AG20443 (cell line): Measurements from ENCODE around the gene SHISA7.

Experiments
- DNase-seq: peaks from one replicate; pipeline ENCODE4 v3.0.0; 2012; ENCODE audit warnings: low spot score, mixed read lengths

SHISA7 gene

GRCh38 chr19:55387736-55388497 lies 55.2 kb downstream of the SHISA7 start:
- DNase-seq, result no peak

- DNase-seq, result no peak
Measured at GRCh38 chr19:55386493-55386971, 56.6 kb downstream of the SHISA7 start.

- DNase-seq, result peak; percentile 96
Measured at GRCh38 chr19:55385724-55386492, 57.2 kb downstream of the SHISA7 start, which contains the start of gene RPL28. TSS of gene RPL28 (plus strand) at chr19:55385932. CDS start at chr19:55386358, 426 bp downstream.

- DNase-seq, result peak; percentile 93
Measured at GRCh38 chr19:55384920-55385723, 58.0 kb downstream of the SHISA7 start.

- DNase-seq, result no peak
Measured at GRCh38 chr19:55384131-55384919, 58.8 kb downstream of the SHISA7 start, which contains the start of gene TMEM238. TSS of gene TMEM238 (minus strand) at chr19:55384292. CDS start at chr19:55384259, 33 bp downstream.

- DNase-seq, result peak; percentile 84
Measured at GRCh38 chr19:55383279-55384130, 59.6 kb downstream of the SHISA7 start.

GRCh38 chr19:55382522-55383054 lies 60.5 kb downstream of the SHISA7 start:
- DNase-seq, result no peak

GRCh38 chr19:55382013-55382412 lies 61.1 kb downstream of the SHISA7 start:
- DNase-seq, result no peak

- no peak for DNase-seq
Measured at GRCh38 chr19:55379174-55379573, 63.9 kb downstream of the SHISA7 start.
